Measurements from ENCODE around the gene GAGE10. TPM values are rescaled to one million over a fixed set of nuclear protein-coding genes. Genes with fewer than 3 reads are reported as not detected.
"Not testable (repeated sequence)": the region's sequence is repeated elsewhere in the genome, so short reads cannot be mapped to it uniquely, and the experiment has no call there.

GAGE10 gene
- total RNA-seq, 1 experiment from 2014 or later = not detected

DNA sequence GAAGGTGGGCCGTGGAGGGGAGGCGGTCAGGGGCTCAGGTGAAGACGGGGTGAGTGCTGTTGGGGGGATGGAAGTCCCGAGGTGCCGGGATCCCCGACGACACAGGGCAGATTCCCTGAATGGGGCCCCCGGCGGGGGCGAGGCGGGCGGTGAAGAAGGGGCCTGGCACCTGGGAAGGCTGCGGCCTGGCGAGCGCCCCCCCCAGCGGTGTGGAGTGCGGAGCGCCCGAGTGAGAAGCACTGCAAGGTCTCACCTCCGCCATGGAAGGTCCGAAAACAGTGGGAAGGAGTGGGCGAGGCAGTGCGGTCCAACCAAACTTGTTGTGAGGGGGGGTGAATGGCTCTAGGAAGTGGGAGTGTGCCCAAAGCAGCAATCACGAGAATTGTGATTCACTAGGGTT lies 38.0 kb downstream of the GAGE10 start:
- POLR2A ChIA-PET, CTCF ChIA-PET: not testable (repeated sequence)

DNA sequence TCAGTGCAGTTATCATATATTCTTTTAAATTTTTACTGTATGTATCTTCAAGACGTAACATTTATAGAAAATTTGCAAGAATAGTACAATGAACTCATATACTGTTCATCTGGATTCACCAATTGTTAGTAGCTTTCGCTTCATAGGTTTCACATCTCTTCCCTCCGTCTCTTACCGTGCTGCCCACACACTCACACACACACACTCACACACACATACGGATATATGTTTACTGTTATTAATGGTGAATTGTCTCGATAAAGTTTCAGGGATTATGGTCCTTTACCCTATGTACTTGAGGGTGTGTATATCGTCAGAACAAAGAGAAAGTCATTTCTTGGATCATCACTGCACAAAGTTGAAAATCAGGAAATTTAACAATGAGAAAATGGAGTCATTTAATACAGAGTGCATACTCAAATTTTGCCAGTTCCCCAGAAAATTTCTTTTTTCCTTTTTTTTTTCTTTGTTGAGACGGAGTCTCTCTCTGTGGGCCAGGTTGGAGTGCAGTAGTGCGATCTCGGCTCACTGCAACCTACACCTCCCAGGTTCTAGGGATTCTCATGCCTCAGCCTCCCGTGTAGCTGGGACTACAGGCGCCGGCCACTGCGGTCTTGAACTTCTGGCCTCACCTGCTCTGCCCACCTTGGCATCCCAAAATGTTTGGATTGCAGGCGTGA lies 41.2 kb downstream of the GAGE10 start:
- DNase-seq (ENCODE audit: low read depth, low spot score); RAD21 ChIA-PET (ENCODE audit: low non-redundant PET in 1 of 2, low total read pairs in 2 of 2, uncharacterized antibody in 2 of 2, unreplicated experiment in 2 of 2); H3K79me2 ChIP-seq (ENCODE audit: insufficient read depth, low read length); H2AFZ ChIP-seq (ENCODE audit: low read depth, low read length, poor library complexity, severe bottlenecking); BruUV-seq (replicated peaks); H3K27ac ChIP-seq (ENCODE audit: low read depth, low read length); H3K9me3 ChIP-seq (ENCODE audit: control insufficient read depth in 1 of 2, insufficient read depth in 1 of 2, low read depth in 1 of 2, low read length in 2 of 2); H3K27me3 ChIP-seq (ENCODE audit: insufficient read depth, low read length); ATAC-seq; H3K4me3 ChIP-seq (replicated peaks in 1 of 2; ENCODE audit: low read depth in 1 of 2, low read length in 2 of 2); H3K4me1 ChIP-seq (ENCODE audit: control insufficient read depth in 1 of 2, insufficient read depth in 2 of 2, low read length in 2 of 2); H3K9me2 ChIP-seq (ENCODE audit: insufficient read depth); intact Hi-C loops (cut with micrococcal nuclease); POLR2A ChIA-PET; H4K20me1 ChIP-seq (ENCODE audit: insufficient read depth); CTCF ChIA-PET; H3K36me3 ChIP-seq (ENCODE audit: control insufficient read depth in 1 of 2, insufficient read depth in 2 of 2, low read length in 2 of 2); H3K4me2 ChIP-seq (ENCODE audit: low read length); H3K9ac ChIP-seq (ENCODE audit: low read length): not testable (repeated sequence)

More for the DNA sequence above, 38.0 kb downstream of the GAGE10 start:
- H3K9me2 ChIP-seq (ENCODE audit: insufficient read depth); H3K4me2 ChIP-seq (ENCODE audit: low read length); intact Hi-C loops (cut with micrococcal nuclease); H4K20me1 ChIP-seq (ENCODE audit: insufficient read depth); H3K4me1 ChIP-seq (ENCODE audit: control insufficient read depth in 1 of 2, insufficient read depth in 2 of 2, low read length in 2 of 2); H3K27ac ChIP-seq (ENCODE audit: low read depth, low read length); H3K9me3 ChIP-seq (ENCODE audit: control insufficient read depth in 1 of 2, insufficient read depth in 1 of 2, low read depth in 1 of 2, low read length in 2 of 2); BruUV-seq (replicated peaks); RAD21 ChIA-PET (ENCODE audit: low non-redundant PET in 1 of 2, low total read pairs in 2 of 2, uncharacterized antibody in 2 of 2, unreplicated experiment in 2 of 2); H3K36me3 ChIP-seq (ENCODE audit: control insufficient read depth in 1 of 2, insufficient read depth in 2 of 2, low read length in 2 of 2); H3K79me2 ChIP-seq (ENCODE audit: insufficient read depth, low read length); H3K9ac ChIP-seq (ENCODE audit: low read length); H2AFZ ChIP-seq (ENCODE audit: low read depth, low read length, poor library complexity, severe bottlenecking); H3K27me3 ChIP-seq (ENCODE audit: insufficient read depth, low read length); DNase-seq (ENCODE audit: low read depth, low spot score); ATAC-seq; H3K4me3 ChIP-seq (replicated peaks in 1 of 2; ENCODE audit: low read depth in 1 of 2, low read length in 2 of 2): not testable (repeated sequence)

DNA sequence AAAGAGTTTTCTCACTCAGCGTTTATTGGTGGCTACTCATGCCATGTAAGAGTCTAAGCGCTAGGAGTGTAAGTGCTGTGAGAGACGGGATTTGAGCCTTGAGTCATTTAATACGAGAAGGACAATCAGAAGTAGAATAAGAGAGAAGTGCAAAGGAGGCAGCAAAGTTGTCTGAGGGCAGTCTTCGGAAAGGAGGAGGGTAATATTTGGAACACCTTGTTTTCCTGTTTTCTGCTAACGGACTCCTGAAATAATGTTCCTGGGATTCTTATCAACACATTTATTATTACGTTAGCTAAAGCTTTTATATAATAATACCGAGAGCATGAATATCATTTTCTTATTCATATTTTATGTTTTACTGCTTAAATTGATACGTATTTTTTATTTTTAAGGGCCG lies 42.0 kb downstream of the GAGE10 start:
- POLR2A ChIA-PET = not testable (repeated sequence)

DNA sequence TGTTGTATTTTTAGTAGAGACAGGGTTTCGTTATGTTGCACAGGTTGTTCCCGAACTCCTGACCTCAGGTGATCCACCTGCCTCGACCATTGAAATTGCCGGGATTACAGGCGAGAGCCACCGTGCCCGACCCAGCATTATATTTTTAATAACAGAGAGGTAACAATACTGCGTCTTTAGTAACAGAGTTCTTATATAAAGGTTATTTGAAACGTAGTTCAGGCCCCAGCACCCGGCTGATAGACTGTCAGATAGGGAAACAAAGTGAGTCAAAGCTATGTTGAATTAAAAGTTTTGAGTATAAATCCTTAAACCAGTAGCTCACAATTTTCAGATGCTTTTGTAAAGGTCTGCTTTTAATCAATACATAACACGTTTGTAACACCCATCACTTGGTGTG lies 42.7 kb downstream of the GAGE10 start:
- POLR2A ChIA-PET; H3K9me3 ChIP-seq (ENCODE audit: control insufficient read depth in 1 of 2, insufficient read depth in 1 of 2, low read depth in 1 of 2, low read length in 2 of 2); intact Hi-C loops (cut with micrococcal nuclease); RAD21 ChIA-PET (ENCODE audit: low non-redundant PET in 1 of 2, low total read pairs in 2 of 2, uncharacterized antibody in 2 of 2, unreplicated experiment in 2 of 2); H3K36me3 ChIP-seq (ENCODE audit: control insufficient read depth in 1 of 2, insufficient read depth in 2 of 2, low read length in 2 of 2); H3K4me1 ChIP-seq (ENCODE audit: control insufficient read depth in 1 of 2, insufficient read depth in 2 of 2, low read length in 2 of 2); H3K4me2 ChIP-seq (ENCODE audit: low read length); BruUV-seq (replicated peaks); CTCF ChIA-PET; H3K9ac ChIP-seq (ENCODE audit: low read length); H3K27ac ChIP-seq (ENCODE audit: low read depth, low read length); H4K20me1 ChIP-seq (ENCODE audit: insufficient read depth); H3K9me2 ChIP-seq (ENCODE audit: insufficient read depth); DNase-seq (ENCODE audit: low read depth, low spot score); H3K79me2 ChIP-seq (ENCODE audit: insufficient read depth, low read length); ATAC-seq; H3K4me3 ChIP-seq (replicated peaks in 1 of 2; ENCODE audit: low read depth in 1 of 2, low read length in 2 of 2); H2AFZ ChIP-seq (ENCODE audit: low read depth, low read length, poor library complexity, severe bottlenecking); H3K27me3 ChIP-seq (ENCODE audit: insufficient read depth, low read length): not testable (repeated sequence)

More for the DNA sequence above, 42.0 kb downstream of the GAGE10 start:
- H3K9me2 ChIP-seq (ENCODE audit: insufficient read depth); DNase-seq (ENCODE audit: low read depth, low spot score); H4K20me1 ChIP-seq (ENCODE audit: insufficient read depth); H3K27me3 ChIP-seq (ENCODE audit: insufficient read depth, low read length); intact Hi-C loops (cut with micrococcal nuclease); H3K4me3 ChIP-seq (replicated peaks in 1 of 2; ENCODE audit: low read depth in 1 of 2, low read length in 2 of 2); BruUV-seq (replicated peaks); H3K79me2 ChIP-seq (ENCODE audit: insufficient read depth, low read length); CTCF ChIA-PET; ATAC-seq; H3K9me3 ChIP-seq (ENCODE audit: control insufficient read depth in 1 of 2, insufficient read depth in 1 of 2, low read depth in 1 of 2, low read length in 2 of 2); H3K4me2 ChIP-seq (ENCODE audit: low read length); H3K9ac ChIP-seq (ENCODE audit: low read length); H2AFZ ChIP-seq (ENCODE audit: low read depth, low read length, poor library complexity, severe bottlenecking); H3K27ac ChIP-seq (ENCODE audit: low read depth, low read length); RAD21 ChIA-PET (ENCODE audit: low non-redundant PET in 1 of 2, low total read pairs in 2 of 2, uncharacterized antibody in 2 of 2, unreplicated experiment in 2 of 2); H3K4me1 ChIP-seq (ENCODE audit: control insufficient read depth in 1 of 2, insufficient read depth in 2 of 2, low read length in 2 of 2); H3K36me3 ChIP-seq (ENCODE audit: control insufficient read depth in 1 of 2, insufficient read depth in 2 of 2, low read length in 2 of 2): not testable (repeated sequence)
